NCI-H2029 treated with DMSO at 0.1 percent for 48 hours (cell line): ENCODE results near the gene ANKRD10.
A peak's percentile ranks its signal among the peaks of the same experiment; 100 is the strongest.

ENCODE experiments used
- DNase-seq: peaks from one replicate; lab custom pipeline; 2025; lab: John Stamatoyannopoulos, UW

The ANKRD10 gene

DNA sequence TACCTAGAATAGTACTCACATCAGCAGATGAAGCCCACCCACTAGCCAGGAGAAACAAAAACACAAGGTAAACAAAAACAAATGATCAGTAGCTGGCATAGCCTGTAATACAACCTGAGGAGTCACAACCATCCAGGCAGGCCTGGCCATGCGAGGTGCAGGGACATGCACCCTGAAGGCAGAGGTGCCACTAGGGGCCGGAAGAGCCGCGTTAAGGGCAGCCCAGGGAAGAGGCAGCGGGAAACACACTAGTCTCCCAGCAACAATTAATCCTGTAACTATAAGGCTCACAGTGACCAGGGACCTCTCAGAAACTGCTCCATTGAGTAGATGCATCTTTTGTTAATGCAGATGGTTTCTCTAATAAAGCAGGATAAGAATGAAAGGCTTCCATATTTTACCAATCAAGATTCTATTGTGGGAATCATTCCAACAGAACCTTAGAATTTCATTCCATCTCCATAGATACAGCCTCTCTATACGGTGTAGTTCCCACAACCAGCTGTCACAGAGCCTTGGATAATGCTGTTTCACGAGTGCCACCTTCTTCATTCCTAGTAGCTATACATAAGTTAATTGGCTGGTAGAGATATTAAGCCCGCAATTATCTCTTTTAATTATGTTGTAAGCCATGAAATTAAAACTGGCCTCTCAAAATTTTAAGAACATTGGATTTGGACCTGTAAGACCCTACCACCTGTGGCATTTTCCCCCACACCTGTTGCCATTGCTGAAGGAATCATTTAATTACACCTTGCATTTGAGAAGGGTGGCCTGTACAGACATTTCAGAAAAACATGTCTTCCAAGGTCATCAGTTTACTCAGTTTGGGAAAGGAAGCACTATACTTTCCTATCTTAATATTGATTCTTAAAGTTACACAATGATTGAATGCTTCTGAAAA, 28.7 kb downstream of the ANKRD10 start:
- DNase-seq, result no peak

DNA sequence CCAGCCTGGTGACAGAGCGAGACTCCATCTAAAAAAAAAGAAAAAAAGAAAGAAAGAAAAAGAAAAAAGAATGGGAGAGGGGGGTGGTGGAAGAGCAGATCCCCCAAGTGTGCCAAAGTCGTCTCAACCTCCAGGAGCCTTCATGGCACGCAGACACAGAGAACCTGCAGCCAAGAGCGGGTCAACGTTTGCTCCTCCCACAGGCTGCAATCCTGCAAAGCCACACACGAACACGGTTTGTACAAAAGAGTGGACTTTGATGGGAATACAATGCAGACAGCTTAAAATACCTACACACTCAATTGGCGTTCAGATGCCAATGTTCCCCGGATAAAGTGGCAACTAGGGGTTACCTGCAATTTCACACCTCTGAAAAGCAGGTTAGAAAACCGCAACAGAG, 29.4 kb downstream of the ANKRD10 start:
- no peak for DNase-seq

DNA sequence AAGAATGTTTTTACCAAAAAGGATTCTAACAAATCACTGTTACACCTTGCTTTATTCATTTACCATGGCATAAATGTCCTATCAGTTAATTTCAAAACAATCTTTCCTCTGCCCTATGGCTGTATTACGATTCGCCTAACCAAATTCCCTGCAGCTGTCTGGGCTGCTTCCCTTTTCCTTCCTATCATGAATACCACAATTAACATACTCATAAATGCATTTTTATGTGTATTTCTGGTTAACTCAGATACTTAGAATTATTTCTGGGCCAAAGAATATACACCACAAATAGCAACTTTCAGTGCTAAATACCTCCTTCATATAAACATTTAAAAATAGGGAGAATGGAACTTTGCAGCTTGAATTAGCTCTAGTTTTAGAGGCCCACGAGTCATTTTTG, 30.4 kb downstream of the ANKRD10 start:
- no peak for DNase-seq

DNA sequence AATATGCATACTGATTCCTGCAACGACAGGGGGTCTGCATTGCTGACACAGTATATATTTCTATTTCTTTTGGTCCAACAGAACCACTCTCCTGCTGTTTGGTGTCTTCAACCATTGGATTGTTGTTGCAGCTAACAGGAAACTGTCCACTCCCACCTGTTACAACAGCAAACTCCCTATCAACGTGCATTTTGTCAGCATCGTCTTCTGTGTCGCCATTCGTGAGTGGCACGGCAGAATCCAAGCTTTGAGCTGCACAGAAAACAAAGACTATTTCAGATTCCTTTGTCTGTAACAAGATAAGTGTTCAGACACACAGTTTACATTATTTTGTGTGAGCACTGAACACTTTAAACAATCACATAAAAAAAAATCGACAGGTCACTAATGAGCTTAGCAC, 31.3 kb downstream of the ANKRD10 start:
- no peak for DNase-seq

DNA sequence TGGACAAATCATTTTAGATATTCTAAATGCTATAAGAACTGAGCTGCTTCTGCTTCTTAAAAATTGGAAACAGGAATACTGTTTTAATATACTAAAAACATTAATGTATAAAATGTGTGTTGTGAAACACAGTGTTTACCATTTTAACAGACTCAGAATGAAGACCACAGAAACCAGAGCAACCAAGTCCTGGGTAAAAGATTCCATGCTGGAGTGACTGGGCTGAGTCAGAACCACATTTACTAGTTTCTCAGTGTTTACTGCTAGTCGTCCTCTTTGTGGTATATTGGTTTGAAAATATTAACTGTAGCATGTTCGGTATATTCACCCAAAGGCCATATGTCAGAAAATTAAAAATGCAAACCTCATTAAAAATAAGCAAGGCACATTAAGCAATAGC, 31.9 kb downstream of the ANKRD10 start:
- DNase-seq, result no peak

DNA sequence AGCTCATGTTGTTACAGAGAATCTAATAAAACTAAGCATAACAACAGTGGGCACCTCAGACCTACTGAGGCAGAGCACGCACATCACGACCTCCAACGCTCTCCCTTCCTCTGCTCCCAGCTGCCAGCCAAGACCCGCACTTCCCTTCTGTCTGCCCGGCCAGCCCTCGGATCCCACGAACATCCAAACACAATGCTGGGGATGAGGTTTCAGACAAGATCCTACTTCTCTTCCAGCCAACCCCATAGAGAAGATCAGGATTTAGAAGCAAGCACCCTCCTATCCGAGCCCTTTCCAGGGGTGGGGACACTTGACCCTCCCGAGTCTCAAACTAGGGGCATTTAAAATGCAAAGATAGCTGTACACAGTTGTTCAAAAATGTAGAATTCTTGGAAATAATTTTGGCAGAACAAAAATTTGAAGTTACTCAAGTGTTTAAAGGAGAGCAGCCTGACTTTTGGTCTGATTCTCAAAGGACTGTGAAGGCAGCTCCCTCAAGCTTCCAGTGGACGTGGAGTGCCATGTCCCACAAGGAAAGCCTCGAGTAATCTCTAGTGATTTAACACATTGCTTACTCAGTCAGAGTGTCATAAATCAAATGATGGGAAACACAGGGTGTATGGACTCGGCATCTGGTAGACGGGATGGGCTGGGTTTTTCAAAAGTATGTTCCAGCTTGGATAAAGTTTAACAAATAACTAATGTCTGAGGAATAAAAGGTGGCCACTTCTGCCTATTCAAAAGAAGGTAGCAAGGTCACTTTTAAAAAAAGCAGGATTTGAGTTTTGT, 32.8 kb downstream of the ANKRD10 start:
- DNase-seq, result no peak

DNA sequence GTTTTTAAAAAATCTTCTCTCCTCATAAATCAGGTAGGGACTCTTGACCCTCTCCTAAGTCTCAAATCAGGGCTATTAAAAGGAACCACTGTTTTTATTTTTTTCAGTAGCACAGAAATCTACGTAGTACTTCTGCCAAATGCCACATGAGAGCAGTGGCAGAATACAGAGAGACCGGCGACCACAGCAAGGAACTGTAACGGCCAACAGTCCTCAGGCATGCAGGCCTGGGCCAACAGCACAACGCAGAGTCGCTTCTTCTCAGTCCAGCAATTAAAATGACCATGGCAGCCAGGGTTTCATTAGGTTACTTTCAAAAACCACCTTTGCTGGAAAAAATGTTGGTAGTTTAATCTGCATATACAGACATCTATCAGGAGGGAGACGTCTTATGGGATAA, 34.2 kb downstream of the ANKRD10 start:
- DNase-seq, result no peak

DNA sequence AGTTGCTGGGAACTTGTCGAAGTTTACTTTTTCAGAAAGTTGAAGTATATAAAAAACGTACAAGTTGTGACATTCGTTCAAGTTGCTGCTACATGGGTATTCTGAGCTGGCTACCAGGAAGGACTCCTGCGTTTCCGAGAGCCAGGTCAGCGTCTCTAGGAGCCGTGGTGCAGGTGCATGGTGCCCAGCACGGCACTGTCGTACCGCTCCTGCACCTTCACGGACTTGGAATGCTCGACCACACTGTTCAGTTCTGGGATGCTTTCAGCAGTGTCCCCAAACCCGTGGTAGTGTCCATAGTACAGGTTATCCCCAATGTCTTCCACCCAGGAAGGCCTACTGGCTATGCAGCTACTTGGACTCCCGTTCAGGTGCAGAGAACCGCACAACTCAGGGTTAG, 35.4 kb downstream of the ANKRD10 start:
- DNase-seq, result no peak

DNA sequence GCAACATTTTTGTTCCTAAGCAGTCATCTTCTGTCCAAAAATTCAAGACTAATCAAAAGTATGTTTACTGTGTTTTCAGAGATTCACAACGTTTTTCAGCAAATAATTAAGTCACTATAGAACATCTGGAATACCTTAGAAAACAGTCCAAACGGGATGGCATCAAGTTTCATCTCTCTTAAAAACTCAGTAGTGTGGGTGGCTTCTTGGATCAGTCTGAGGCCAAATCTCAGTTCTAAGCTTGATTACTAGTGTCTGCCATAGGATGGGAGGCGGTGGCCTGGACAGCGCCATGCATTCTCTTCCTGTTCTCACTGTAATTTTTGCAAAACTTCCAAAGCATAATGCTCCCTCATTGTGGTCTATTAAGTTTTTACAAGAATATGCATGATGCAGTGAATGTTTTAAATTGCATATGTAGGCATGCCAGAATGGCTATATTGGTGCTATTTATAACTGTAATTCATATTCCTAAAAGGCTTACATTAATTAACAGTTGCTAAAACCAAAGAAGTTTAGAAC, 37.1 kb downstream of the ANKRD10 start:
- DNase-seq, result no peak

DNA sequence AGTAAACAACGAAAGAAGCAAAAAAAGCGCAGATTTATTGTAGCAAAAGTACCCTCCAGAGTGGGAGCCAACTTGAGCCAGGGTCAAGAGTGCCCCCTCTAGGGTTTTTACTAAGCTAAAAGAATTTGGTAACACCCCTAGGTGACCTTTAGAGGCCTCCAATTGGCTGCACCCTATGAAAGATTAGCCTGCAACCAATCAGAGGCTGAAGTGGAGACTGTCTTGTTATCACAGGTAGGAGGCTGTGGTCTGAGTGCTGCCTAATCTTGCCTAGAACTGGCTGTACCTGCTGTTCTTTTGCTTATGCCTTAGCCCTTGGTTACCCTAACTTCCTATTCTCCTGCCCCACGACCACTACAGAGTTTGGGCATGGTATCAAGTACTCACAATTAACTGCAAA, 38.3 kb downstream of the ANKRD10 start:
- DNase-seq, result no peak

DNA sequence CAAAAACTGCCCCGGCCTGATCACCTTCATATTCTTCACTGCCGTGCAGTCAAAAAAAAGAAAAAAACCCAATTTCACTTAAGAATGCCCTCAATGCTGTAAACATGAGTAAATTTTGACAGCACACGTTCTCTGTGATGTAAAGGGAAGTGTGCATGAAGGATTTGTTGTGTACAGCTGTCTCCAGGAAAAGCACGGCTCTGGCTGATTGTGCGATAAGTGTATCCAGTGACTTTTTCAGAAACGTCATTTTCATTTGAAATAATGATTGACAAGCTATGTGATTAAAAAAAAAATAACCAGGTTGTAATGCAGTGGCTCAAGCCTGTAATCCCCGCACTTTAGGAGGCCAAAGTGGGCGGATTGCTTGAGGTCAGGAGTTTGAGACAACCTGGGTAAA, 39.6 kb downstream of the ANKRD10 start:
- DNase-seq, result no peak

DNA sequence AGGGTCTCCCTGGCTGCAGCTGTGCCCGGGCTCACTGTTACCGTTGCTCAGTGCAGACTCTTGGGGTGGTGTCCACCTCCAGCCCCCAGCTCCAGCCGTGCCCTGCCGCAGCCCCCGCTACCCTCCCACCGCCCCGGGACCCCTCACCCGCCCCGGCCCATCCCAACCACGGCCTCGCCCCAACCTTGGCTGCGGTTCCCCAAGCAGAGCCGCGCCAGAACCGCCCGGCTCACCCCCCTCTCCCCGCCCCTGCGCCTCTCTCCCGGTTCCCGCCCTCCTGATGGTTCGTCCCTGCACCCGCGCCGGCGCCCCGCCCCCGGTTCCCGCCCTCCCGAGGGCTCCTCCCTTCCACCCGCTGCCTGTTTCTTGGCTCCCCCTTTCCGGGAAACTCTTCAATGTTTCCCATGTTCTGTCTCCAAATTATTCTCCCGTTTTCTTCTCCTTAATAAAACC, 40.3 kb downstream of the ANKRD10 start:
- DNase-seq, result peak; percentile 52

DNA sequence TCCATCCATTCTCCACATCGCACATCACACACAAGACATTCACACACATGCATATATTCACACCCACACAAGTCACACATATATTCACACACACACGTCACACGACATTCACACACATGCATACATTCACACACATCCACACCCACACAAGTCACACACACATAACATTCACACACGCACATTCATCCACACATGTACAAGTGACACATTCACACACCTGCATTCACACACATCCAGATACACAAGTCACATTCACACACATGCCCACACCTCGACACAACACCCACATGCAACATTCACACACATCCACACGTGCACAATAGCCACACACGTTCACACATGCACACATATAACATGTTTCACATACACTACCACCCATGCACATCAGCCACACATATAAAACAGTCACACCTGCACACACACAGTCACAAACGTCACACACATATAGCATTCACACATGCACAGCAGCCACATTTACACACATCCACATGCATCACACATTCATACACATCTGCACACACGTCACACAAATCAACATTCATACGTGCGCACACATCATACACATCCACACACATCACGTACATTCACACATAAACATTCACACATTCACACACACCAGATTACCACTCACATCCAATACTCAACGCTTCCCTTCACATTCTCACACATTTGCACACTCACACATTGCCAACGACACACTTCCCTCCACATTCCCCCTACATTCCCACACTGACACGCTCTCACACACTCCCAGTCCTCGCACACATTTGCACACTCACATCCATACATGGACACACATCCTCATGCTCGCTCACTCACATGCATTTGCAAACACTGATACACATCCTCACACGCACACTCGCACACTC, 41.0 kb downstream of the ANKRD10 start:
- no peak for DNase-seq

DNA sequence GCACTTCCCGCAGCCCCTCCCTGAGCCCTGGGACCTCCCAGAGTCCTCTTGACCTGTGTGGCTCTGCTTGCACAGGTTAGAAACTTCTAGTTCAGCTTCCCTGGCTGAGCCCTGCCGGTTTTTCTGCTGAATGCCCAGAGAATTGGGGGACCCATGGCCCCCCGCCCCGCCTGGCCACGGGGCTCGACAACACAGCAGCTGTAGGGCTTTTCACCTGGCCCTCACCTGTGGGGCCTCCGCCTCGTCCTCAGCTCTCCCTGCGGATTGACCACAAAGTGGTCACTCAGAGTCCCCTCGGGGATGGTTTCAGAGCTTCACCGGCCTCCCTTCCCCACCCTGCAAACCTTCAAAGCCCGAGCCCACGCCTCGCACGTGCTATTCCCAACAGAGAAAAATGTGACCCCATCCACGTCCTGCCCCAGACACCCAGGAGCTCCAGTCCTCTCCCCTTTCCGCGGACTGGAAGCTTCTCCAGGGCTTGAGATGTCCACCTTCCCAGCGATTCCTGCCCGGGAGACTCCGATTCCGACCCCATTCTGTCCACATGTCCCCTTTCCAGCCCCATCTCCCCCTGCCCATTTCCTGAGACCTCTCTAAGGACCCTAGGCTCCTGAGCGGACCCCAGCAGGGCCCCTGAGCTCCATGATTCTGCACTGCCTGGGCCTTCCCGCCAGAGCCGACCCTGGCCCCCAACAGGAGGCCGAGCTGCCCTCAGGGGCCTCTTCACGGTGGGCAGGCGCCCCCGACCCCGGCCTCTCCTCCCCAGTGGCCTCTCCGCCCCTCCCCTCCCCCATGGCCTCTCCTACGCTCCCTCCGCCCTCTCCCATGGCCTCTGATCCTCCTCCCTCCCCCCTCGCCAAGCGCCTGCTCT, 41.9 kb downstream of the ANKRD10 start:
- DNase-seq, result no peak

DNA sequence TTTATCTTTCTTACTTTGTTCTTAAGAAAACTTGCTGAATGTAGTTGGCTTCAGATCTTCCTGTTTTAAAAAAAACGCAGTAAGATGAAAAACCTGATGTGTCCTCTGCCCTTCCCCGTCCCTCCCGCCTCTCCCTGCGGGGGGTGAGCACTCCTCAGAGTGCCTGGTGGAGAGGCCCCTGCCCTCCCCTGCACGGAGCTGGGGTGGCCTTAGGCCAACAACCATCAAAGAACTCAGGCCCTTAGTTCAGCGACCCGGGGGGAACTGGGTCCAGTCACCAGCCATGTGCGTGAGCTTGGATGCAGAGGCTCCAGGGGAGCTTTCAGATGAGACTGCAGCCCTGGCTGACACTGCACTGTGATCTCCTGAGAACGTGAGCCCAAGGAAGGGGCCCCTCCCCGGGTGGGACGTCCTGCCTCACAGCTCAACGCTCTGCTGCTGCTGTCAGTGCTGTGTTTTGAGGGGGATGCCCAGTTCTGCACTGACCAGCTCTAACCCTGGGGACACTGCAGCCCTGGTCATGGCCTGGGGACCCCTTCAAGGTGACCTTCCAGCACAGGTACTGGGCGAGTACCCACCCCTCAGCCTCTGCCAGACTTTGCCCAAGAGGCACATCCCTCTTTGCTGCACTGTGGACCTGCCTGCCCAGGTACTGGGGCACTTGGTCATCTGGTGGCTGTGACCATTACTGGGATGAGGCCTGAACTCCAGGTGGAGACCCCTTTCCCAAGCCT, 42.7 kb downstream of the ANKRD10 start:
- no peak for DNase-seq

DNA sequence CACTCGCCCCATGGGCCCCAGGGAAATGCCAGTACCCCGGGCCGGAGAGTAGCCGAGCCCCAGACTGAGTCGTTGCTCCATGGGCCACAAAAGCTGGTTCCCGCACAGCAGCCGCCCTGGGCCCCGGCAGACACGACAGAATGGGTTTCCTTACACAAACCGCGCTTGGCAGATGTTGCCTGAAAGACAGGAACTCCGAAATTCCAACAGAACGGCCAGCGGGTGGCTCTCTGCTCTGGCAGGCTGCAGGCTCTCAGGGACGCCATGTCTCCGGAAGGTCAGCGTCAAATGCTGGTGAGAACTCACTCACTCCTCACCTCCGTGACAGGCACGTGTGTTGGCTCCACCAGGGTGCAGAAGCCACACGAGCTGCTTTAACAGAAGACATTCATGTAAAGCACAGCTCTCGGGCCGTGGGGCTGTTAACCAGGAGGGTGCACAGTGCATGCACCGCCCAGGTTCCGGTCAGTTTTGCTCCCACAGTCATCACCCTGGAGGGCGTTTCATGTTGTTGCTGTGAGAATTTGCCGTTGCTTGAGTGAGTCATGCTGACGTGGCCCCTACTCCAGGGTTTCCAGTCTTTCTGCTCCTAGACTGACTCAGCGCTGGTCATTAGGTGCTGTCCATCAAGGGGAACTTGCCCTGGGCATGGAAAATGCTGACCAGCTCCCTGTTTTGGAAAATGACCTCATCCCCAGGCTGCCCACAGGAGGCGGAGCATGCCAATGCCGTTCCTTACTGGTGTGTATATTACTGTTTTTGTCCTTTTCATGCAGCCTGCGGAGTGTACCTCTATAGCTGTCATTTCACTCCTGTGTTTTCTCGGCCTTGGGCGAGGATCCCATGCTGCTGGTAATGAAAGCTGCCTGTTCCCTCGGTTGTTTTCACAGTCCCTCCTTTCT, 44.8 kb downstream of the ANKRD10 start:
- peak; percentile 51 for DNase-seq

DNA sequence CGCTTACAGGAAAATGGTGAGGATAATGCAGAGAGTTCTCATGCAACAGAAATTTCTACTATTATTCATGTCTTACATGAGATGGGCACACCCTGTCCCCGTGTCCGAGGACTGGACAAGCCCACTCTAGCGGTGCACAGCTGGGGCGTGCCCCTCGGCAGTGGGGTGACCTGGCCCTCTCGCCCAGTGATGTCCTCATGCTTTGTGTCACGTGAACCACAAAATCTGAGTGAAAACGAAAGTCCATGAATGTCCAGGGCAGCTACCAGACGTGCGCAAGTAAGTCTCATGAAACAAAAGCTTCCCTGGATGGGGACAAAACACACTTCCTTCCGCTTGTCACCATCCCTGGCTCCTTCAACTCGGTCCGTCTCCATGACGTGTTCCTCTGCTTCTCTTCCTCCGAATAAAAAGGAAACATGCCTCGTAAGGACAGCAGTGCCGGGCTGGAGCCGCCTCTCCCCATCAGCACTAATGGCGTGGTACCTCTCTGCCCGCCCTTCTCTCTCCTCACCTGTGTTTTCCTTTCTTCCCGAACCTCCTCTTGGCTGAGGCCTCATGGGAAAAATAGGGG, 45.6 kb downstream of the ANKRD10 start:
- DNase-seq, result peak; percentile 62

DNA sequence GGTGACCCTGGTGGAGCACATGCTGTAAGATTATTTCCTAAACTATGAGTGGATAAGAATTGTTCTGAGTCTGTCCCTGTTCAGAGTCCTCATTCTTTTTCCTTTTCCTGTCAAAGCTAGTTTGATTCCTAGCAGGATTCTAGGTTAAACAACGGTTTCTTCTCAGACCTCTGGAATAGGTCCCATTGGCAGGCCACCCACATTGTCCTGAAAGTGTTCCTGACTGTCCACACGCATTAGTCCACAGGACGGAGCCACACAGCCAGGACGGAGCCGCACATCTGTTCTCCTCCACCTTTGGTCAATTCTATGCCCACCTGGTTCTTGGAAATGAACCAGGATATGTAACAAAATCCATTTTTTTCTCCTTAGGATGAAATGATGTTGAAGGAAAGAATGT, 46.1 kb downstream of the ANKRD10 start:
- DNase-seq, result no peak

DNA sequence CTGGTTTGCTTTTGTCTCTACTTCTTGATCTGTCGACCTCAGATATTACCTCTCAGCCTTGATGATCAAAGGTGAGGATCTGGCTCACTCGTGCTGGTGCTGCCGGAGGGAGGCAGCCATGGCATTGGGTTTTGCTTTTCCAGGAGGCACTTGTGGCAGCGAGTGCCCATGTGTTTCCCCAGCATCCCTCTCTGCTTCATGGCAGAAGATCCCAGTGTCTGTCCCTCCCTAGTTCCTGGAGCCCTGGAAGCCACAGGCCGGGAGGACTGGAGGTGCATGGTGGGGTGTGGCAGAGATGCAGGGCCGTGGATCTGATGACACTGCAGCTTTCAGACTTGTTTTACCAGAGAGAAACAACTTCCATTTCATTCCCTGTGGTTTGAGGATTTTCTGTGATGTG, 47.5 kb downstream of the ANKRD10 start:
- no peak for DNase-seq
